Lower leg skin (tissue), 3 donors: ENCODE results near the gene FSTL5.

Experiments used
- CTCF ChIP-seq, 3 donors: fragments of 450-650 bp; IDR thresholded peaks; one replicate each; pipeline ENCODE4 v1.5.1; 2016; ENCODE audit warnings: antibody characterized with exemption in 3 of 3, mild to moderate bottlenecking in 3 of 3, moderate library complexity in 2 of 3
- POLR2A ChIP-seq, 2 donors: fragments of 450-650 bp; IDR thresholded peaks; one replicate each; pipeline ENCODE4 v1.6.1; 2016 to 2017; ENCODE audit warnings: antibody characterized with exemption in 2 of 2, mild to moderate bottlenecking in 1 of 2, moderate library complexity in 1 of 2

GRCh38 chr4:161948026-161948770 lies 215.6 kb downstream of the FSTL5 start:
- no peak for TF ChIP-seq CTCF (IDR thresholded peaks at IDR 0.05)
- TF ChIP-seq POLR2A (IDR thresholded peaks at IDR 0.05) = no peak
